ENCODE measurements around the gene ACE. TPM values are rescaled to one million over a fixed set of nuclear protein-coding genes. Genes with fewer than 3 reads are reported as not detected.

ACE gene
- total RNA-seq, 1 donor from 2014 or later, result 1.0 TPM

- TF ChIP-seq CTCF (IDR thresholded peaks at IDR 0.05; ENCODE audit: insufficient read depth, low read depth, low read length) (no peak), EZH2 (IDR thresholded peaks at IDR 0.05; ENCODE audit: insufficient read depth, low read length) (no peak)
- H3K4me2 ChIP-seq (ENCODE audit: low read length), result no peak overlapping the region
- H3K4me3 Mint-ChIP-seq (ENCODE audit: unreplicated experiment), result no peak overlapping the region
- peak overlapping the region; percentile 41 for H3K27ac Mint-ChIP-seq (ENCODE audit: unreplicated experiment)
- FAIRE-seq, result no peak
- no peak overlapping the region for H2AFZ ChIP-seq (ENCODE audit: low read depth, low read length)
- H3K27me3 ChIP-seq (ENCODE audit: insufficient read depth, low read length), result peaks cover 10% of the 10 kb centered on the region
- no peak overlapping the region for H3K4me3 ChIP-seq (ENCODE audit: insufficient read depth, low read depth, low read length)
- H3K36me3 Mint-ChIP-seq (ENCODE audit: low read depth, unreplicated experiment), result peaks cover 2% of the 10 kb centered on the region
- no peak overlapping the region for H3K9ac ChIP-seq (ENCODE audit: low read length)
- peaks cover 7% of the 10 kb centered on the region for H3K4me1 Mint-ChIP-seq (ENCODE audit: low read depth, unreplicated experiment)
- no peaks in the 10 kb centered on the region for H3K9me3 ChIP-seq (ENCODE audit: insufficient read depth, low read depth, low read length)
- no peaks in the 10 kb centered on the region for H3K4me1 ChIP-seq (ENCODE audit: insufficient read depth, low read length)
- peaks cover 39% of the 10 kb centered on the region for H3K27me3 Mint-ChIP-seq (ENCODE audit: low read depth, unreplicated experiment)
- no peaks in the 10 kb centered on the region for H3K9me3 Mint-ChIP-seq (ENCODE audit: unreplicated experiment)
- H3K79me2 ChIP-seq (ENCODE audit: insufficient read depth, low read length), result no peaks in the 10 kb centered on the region
- no peak for DNase-seq (ENCODE audit: low read depth)
- H4K20me1 ChIP-seq (ENCODE audit: insufficient read depth, low read length), result no peaks in the 10 kb centered on the region
- no peaks in the 10 kb centered on the region for H3K36me3 ChIP-seq (ENCODE audit: insufficient read depth, low read length)
- no peak overlapping the region for H3K27ac ChIP-seq (ENCODE audit: low read depth, low read length)
Observed at GRCh38 chr17:63496177-63496576, 19.3 kb downstream of the ACE start.

GRCh38 chr17:63496663-63497400 is 20.0 kb downstream of the ACE start:
- no peak overlapping the region for H3K27ac ChIP-seq (ENCODE audit: low read depth, low read length)
- TF ChIP-seq CTCF (IDR thresholded peaks at IDR 0.05; ENCODE audit: insufficient read depth, low read depth, low read length) (no peak), EZH2 (IDR thresholded peaks at IDR 0.05; ENCODE audit: insufficient read depth, low read length) (no peak)
- no peak overlapping the region for H3K27ac Mint-ChIP-seq (ENCODE audit: unreplicated experiment)
- H3K9ac ChIP-seq (ENCODE audit: low read length), result no peak overlapping the region
- peaks cover 7% of the 10 kb centered on the region for H3K4me1 Mint-ChIP-seq (ENCODE audit: low read depth, unreplicated experiment)
- H3K4me2 ChIP-seq (ENCODE audit: low read length), result no peak overlapping the region
- FAIRE-seq (no peak), DNase-seq (ENCODE audit: low read depth) (no peak)
- H4K20me1 ChIP-seq (ENCODE audit: insufficient read depth, low read length), result no peaks in the 10 kb centered on the region
- H3K4me3 Mint-ChIP-seq (ENCODE audit: unreplicated experiment), result no peak overlapping the region
- peaks cover 9% of the 10 kb centered on the region for H3K27me3 ChIP-seq (ENCODE audit: insufficient read depth, low read length)
- no peaks in the 10 kb centered on the region for H3K36me3 ChIP-seq (ENCODE audit: insufficient read depth, low read length)
- peaks cover 2% of the 10 kb centered on the region for H3K36me3 Mint-ChIP-seq (ENCODE audit: low read depth, unreplicated experiment)
- no peaks in the 10 kb centered on the region for H3K79me2 ChIP-seq (ENCODE audit: insufficient read depth, low read length)
- H3K4me1 ChIP-seq (ENCODE audit: insufficient read depth, low read length), result no peaks in the 10 kb centered on the region
- no peak overlapping the region for H3K4me3 ChIP-seq (ENCODE audit: insufficient read depth, low read depth, low read length)
- no peaks in the 10 kb centered on the region for H3K9me3 ChIP-seq (ENCODE audit: insufficient read depth, low read depth, low read length)
- H3K27me3 Mint-ChIP-seq (ENCODE audit: low read depth, unreplicated experiment), result peaks cover 38% of the 10 kb centered on the region
- no peaks in the 10 kb centered on the region for H3K9me3 Mint-ChIP-seq (ENCODE audit: unreplicated experiment)
- no peak overlapping the region for H2AFZ ChIP-seq (ENCODE audit: low read depth, low read length)

Measured in astrocyte (in vitro differentiated cells and primary cell).